WERI-Rb-1 (cell line): ENCODE measurements around the gene NDUFA7.
A peak's percentile ranks its signal among the peaks of the same experiment; 100 is the strongest.

Experiments used
- DNase-seq: peaks from one replicate; pipeline ENCODE4 v3.0.0-alpha.2; 2020
- H3K27ac ChIP-seq: fragments of 250-450 bp; sonication (Bioruptor Pico); 2 replicates; pipeline ENCODE4 v1.5.1; 2020; ENCODE audit warnings: mild to moderate bottlenecking, moderate library complexity
- H3K27me3 ChIP-seq: fragments of 250-450 bp; sonication (Bioruptor Pico); 2 replicates; pipeline ENCODE4 v1.5.1; 2021; ENCODE audit warnings: mild to moderate bottlenecking, low read depth, moderate library complexity; ENCODE audit not compliant: insufficient read depth, severe bottlenecking
- H3K36me3 ChIP-seq: fragments of 250-450 bp; sonication (Bioruptor Pico); 2 replicates; pipeline ENCODE4 v1.5.1; 2020; ENCODE audit warnings: mild to moderate bottlenecking, moderate library complexity
- H3K4me3 ChIP-seq: 2 replicates; pipeline ENCODE4 v1.5.1; 2011; ENCODE audit warnings: low read depth, mild to moderate bottlenecking, control low read depth, low read length
- H3K9me3 ChIP-seq: fragments of 250-450 bp; sonication (Bioruptor Pico); 2 replicates; pipeline ENCODE4 v1.5.1; 2021; ENCODE audit warnings: mild to moderate bottlenecking, moderate library complexity; ENCODE audit not compliant: severe bottlenecking
- CTCF ChIP-seq: IDR thresholded peaks from 2 replicates; pipeline ENCODE4 v1.5.1; 2011; ENCODE audit warnings: low read depth, mild to moderate bottlenecking, control low read depth, inconsistent platforms, low read length

The NDUFA7 gene

GRCh38 chr19:8363803-8364771, 42.9 kb upstream of the NDUFA7 start, which contains the start of gene ANGPTL4:
ANGPTL4 (plus strand) TSS chr19:8364155; CDS start chr19:8364322, 167 bp downstream.
- Histone ChIP-seq H3K9me3 (no peaks in the 10 kb centered on the region), H3K4me3 (peak within 1 kb of the TSS; percentile 68), H3K27me3 (no peaks in the 10 kb centered on the region), H3K27ac (peak within 1 kb of the TSS; percentile 62), H3K36me3 (no peaks in the 10 kb centered on the region)
- peak; percentile 74 for DNase-seq
- TF ChIP-seq CTCF: peak; percentile 53

GRCh38 chr19:8361921-8362793, 41.0 kb upstream of the NDUFA7 start:
- Histone ChIP-seq H3K27me3 (no peaks in the 10 kb centered on the region), H3K27ac (no peak overlapping the region), H3K36me3 (no peaks in the 10 kb centered on the region), H3K9me3 (no peaks in the 10 kb centered on the region), H3K4me3 (no peak overlapping the region)
- peak; percentile 42 for DNase-seq
- TF ChIP-seq CTCF: no peak

GRCh38 chr19:8360196-8360595, 39.0 kb upstream of the NDUFA7 start:
- H3K4me3 ChIP-seq: no peak overlapping the region
- no peak for TF ChIP-seq CTCF
- no peaks in the 10 kb centered on the region for H3K9me3 ChIP-seq
- DNase-seq: no peak
- H3K36me3 ChIP-seq: no peaks in the 10 kb centered on the region
- H3K27me3 ChIP-seq: no peaks in the 10 kb centered on the region
- H3K27ac ChIP-seq: no peak overlapping the region

- Histone ChIP-seq H3K27ac (no peak overlapping the region), H3K9me3 (no peaks in the 10 kb centered on the region), H3K4me3 (no peak overlapping the region), H3K36me3 (no peaks in the 10 kb centered on the region), H3K27me3 (no peaks in the 10 kb centered on the region)
- no peak for DNase-seq
- no peak for TF ChIP-seq CTCF
Observed at GRCh38 chr19:8358948-8359347, 37.8 kb upstream of the NDUFA7 start.

- no peak for TF ChIP-seq CTCF
Observed at GRCh38 chr19:8357007-8357521, 35.9 kb upstream of the NDUFA7 start.

More at GRCh38 chr19:8357007-8357521, 35.9 kb upstream of the NDUFA7 start:
- Histone ChIP-seq H3K4me3 (no peak overlapping the region), H3K27ac (no peak overlapping the region), H3K27me3 (no peaks in the 10 kb centered on the region), H3K36me3 (no peaks in the 10 kb centered on the region), H3K9me3 (no peaks in the 10 kb centered on the region)
- DNase-seq: no peak
